Spinal cord (tissue), 10 donors: ENCODE measurements around the gene SMG1. TPM values are rescaled to one million over a fixed set of nuclear protein-coding genes. Genes with fewer than 3 reads are reported as not detected.
"Not testable (repeated sequence)": the region's sequence is repeated elsewhere in the genome, so short reads cannot be mapped to it uniquely, and the experiment has no call there.

Experiments used
- DNase-seq, 6 donors: peaks; one replicate each; pipeline versions ENCODE4 v3.0.0 to v3.0.0-alpha.2; 2013 to 2015; ENCODE audit warnings: low spot score in 6 of 6, low read depth in 4 of 6
- H3K27ac ChIP-seq: one replicate; pipeline ENCODE4 v1.5.1; 2013; ENCODE audit warnings: low read depth, low read length, control low read depth
- H3K27me3 ChIP-seq: one replicate; pipeline ENCODE4 v1.6.1; 2013; ENCODE audit warnings: low read length; ENCODE audit not compliant: control insufficient read depth, insufficient read depth
- H3K36me3 ChIP-seq: one replicate; pipeline ENCODE4 v1.6.1; 2013; ENCODE audit warnings: low read length; ENCODE audit not compliant: control insufficient read depth, insufficient read depth
- H3K4me1 ChIP-seq: one replicate; pipeline ENCODE4 v1.6.1; 2013; ENCODE audit warnings: low read length; ENCODE audit not compliant: control insufficient read depth, insufficient read depth
- H3K4me3 ChIP-seq: one replicate; pipeline ENCODE4 v1.5.1; 2013; ENCODE audit warnings: low read depth, low read length, control low read depth
- H3K9me3 ChIP-seq: one replicate; pipeline ENCODE4 v1.6.1; 2013; ENCODE audit warnings: low read length; ENCODE audit not compliant: control insufficient read depth, insufficient read depth
- WGBS: methylation state at CpG from one replicate; pipeline ENCODE4 v1.1.5; 2013; ENCODE audit warnings: missing lambda C conversion rate; ENCODE audit not compliant: insufficient coverage; 5-methylcytosine and 5-hydroxymethylcytosine counted together
- polyA plus RNA-seq, 2 donors: library from polyadenylated mRNA; unstranded; fragments of 120-200 nt; gene quantifications; one replicate each; pipeline ENCODE4 v1.2.1, GENCODE V29; 2013; ENCODE audit not compliant: insufficient read length in 2 of 2
- total RNA-seq, 2 donors: library from RNA; depleted of rRNA in 1 of 2; stranded (reverse); fragments of 120-200 nt in 1 of 2; fragments of >200 nt in 1 of 2; gene quantifications; one replicate each; pipeline versions ENCODE4 v1.2.3 to v1.2.4, GENCODE V29; 2013 to 2014
- donor health status: healthy.

SMG1 gene
- total and polyA plus RNA-seq, 4 donors: 46.1 to 93.6 (median 47.7) TPM

- not testable (repeated sequence) for H3K27ac ChIP-seq, H3K36me3 ChIP-seq, H3K27me3 ChIP-seq
Observed at GRCh38 chr16:18862891-18863290, 63.3 kb downstream of the SMG1 start.

GRCh38 chr16:18855196-18855595 lies 71.0 kb downstream of the SMG1 start:
- Histone ChIP-seq H3K27ac (no peak overlapping the region), H3K9me3 (no peaks in the 10 kb centered on the region), H3K4me3 (no peak overlapping the region), H3K4me1 (no peaks in the 10 kb centered on the region), H3K27me3 (no peaks in the 10 kb centered on the region), H3K36me3 (peaks cover 18% of the 10 kb centered on the region)
- 100% methylated on average over 1 of the region's 1 CpG for WGBS
- DNase-seq: no peak

More at GRCh38 chr16:18862891-18863290, 63.3 kb downstream of the SMG1 start:
- not testable (repeated sequence) for DNase-seq, H3K9me3 ChIP-seq, H3K4me1 ChIP-seq, H3K4me3 ChIP-seq

- Histone ChIP-seq H3K36me3 (peaks cover 26% of the 10 kb centered on the region), H3K27me3 (no peaks in the 10 kb centered on the region), H3K4me1 (no peaks in the 10 kb centered on the region), H3K27ac (no peak overlapping the region), H3K9me3 (no peaks in the 10 kb centered on the region), H3K4me3 (no peak overlapping the region)
- DNase-seq: no peak
Observed at GRCh38 chr16:18853694-18854093, 72.5 kb downstream of the SMG1 start.

GRCh38 chr16:18852647-18853046 lies 73.6 kb downstream of the SMG1 start:
- no peak overlapping the region for H3K27ac ChIP-seq
- no peak overlapping the region for H3K4me3 ChIP-seq
- H3K36me3 ChIP-seq: peaks cover 32% of the 10 kb centered on the region
- H3K4me1 ChIP-seq: no peaks in the 10 kb centered on the region
- DNase-seq: no peak
- WGBS: no CpG with 5 or more reads among the region's 1 CpG
- H3K9me3 ChIP-seq: no peaks in the 10 kb centered on the region
- no peaks in the 10 kb centered on the region for H3K27me3 ChIP-seq

- WGBS: no CpG with 5 or more reads among the region's 1 CpG
- Histone ChIP-seq H3K9me3 (no peaks in the 10 kb centered on the region), H3K4me1 (no peaks in the 10 kb centered on the region), H3K27me3 (no peaks in the 10 kb centered on the region), H3K27ac (no peak overlapping the region), H3K36me3 (peaks cover 36% of the 10 kb centered on the region), H3K4me3 (no peak overlapping the region)
- no peak for DNase-seq
Observed at GRCh38 chr16:18846416-18846815, 79.8 kb downstream of the SMG1 start.

GRCh38 chr16:18842565-18842964 lies 83.6 kb downstream of the SMG1 start:
- no peak for DNase-seq
- Histone ChIP-seq H3K9me3 (no peaks in the 10 kb centered on the region), H3K27me3 (no peaks in the 10 kb centered on the region), H3K4me1 (no peaks in the 10 kb centered on the region), H3K27ac (no peak overlapping the region), H3K4me3 (no peak overlapping the region), H3K36me3 (peaks cover 29% of the 10 kb centered on the region)
- WGBS: 96% methylated on average over 5 of the region's 6 CpGs

- no peak for DNase-seq
- Histone ChIP-seq H3K9me3 (no peaks in the 10 kb centered on the region), H3K27ac (no peak overlapping the region), H3K27me3 (no peaks in the 10 kb centered on the region), H3K36me3 (peaks cover 28% of the 10 kb centered on the region), H3K4me3 (no peak overlapping the region), H3K4me1 (no peaks in the 10 kb centered on the region)
- 100% methylated on average over 4 of the region's 7 CpGs for WGBS
Observed at GRCh38 chr16:18841833-18842525, 84.2 kb downstream of the SMG1 start.

GRCh38 chr16:18839555-18839954 lies 86.7 kb downstream of the SMG1 start:
- DNase-seq: no peak
- peaks cover 40% of the 10 kb centered on the region for H3K36me3 ChIP-seq

GRCh38 chr16:18836702-18837101 lies 89.5 kb downstream of the SMG1 start:
- Histone ChIP-seq H3K36me3 (peaks cover 44% of the 10 kb centered on the region), H3K27me3 (no peaks in the 10 kb centered on the region)

More at GRCh38 chr16:18839555-18839954, 86.7 kb downstream of the SMG1 start:
- H3K4me3 ChIP-seq: no peak overlapping the region
- H3K4me1 ChIP-seq: no peaks in the 10 kb centered on the region
- no peak overlapping the region for H3K27ac ChIP-seq
- H3K9me3 ChIP-seq: no peaks in the 10 kb centered on the region
- H3K27me3 ChIP-seq: no peaks in the 10 kb centered on the region
- WGBS: 92% methylated on average over 2 of the region's 6 CpGs

GRCh38 chr16:18834864-18835263 lies 91.3 kb downstream of the SMG1 start:
- Histone ChIP-seq H3K27me3 (no peaks in the 10 kb centered on the region), H3K36me3 (peaks cover 41% of the 10 kb centered on the region), H3K27ac (no peak overlapping the region), H3K4me1 (no peaks in the 10 kb centered on the region), H3K4me3 (no peak overlapping the region), H3K9me3 (no peaks in the 10 kb centered on the region)
- no CpG with 5 or more reads among the region's 4 CpGs for WGBS
- DNase-seq: no peak

More at GRCh38 chr16:18836702-18837101, 89.5 kb downstream of the SMG1 start:
- Histone ChIP-seq H3K4me3 (no peak overlapping the region), H3K9me3 (no peaks in the 10 kb centered on the region), H3K27ac (no peak overlapping the region), H3K4me1 (no peaks in the 10 kb centered on the region)
- DNase-seq: no peak
